HEK293 (cell line): ENCODE results near the gene SF3B4.

ENCODE experiments used
- CTCF ChIP-seq: fragments of 450-650 bp; formaldehyde crosslinking; IDR thresholded peaks from 2 replicates; pipeline ENCODE4 v1.5.1; 2016; ENCODE audit warnings: missing biosample characterization, missing genetic modification characterization
- GLIS1 ChIP-seq: fragments of 450-650 bp; formaldehyde crosslinking; IDR thresholded peaks from 2 replicates; pipeline ENCODE4 v1.5.1; 2016; ENCODE audit warnings: missing biosample characterization, missing genetic modification characterization
- HOXC10 ChIP-seq: sonication (generic); formaldehyde crosslinking; IDR thresholded peaks from 2 replicates; pipeline ENCODE4 v1.8.1; 2023; ENCODE audit warnings: mild to moderate bottlenecking, missing genetic modification reagents
- PRDM10 ChIP-seq: fragments of 450-650 bp; formaldehyde crosslinking; IDR thresholded peaks from 2 replicates; pipeline ENCODE4 v1.5.1; 2016; ENCODE audit warnings: missing biosample characterization, missing genetic modification characterization
- TRIM28 ChIP-seq: IDR thresholded peaks from 2 replicates; pipeline ENCODE4 v1.6.1; 2011; ENCODE audit warnings: low read length, control low read depth, borderline replicate concordance
- ZFP3 ChIP-seq: fragments of 450-650 bp; formaldehyde crosslinking; IDR thresholded peaks from 2 replicates; pipeline ENCODE4 v1.5.1; 2016; ENCODE audit warnings: low read depth, missing biosample characterization, missing genetic modification characterization
- ZFP41 ChIP-seq: fragments of 450-650 bp; formaldehyde crosslinking; IDR thresholded peaks from 2 replicates; pipeline ENCODE4 v1.5.1; 2016; ENCODE audit warnings: missing biosample characterization, missing genetic modification characterization, borderline replicate concordance
- ZNF157 ChIP-seq: fragments of 450-650 bp; formaldehyde crosslinking; IDR thresholded peaks from 2 replicates; pipeline ENCODE4 v1.5.1; 2016; ENCODE audit warnings: missing biosample characterization, missing genetic modification characterization
- ZNF184 ChIP-seq: fragments of 450-650 bp; IDR thresholded peaks from 2 replicates; pipeline ENCODE4 v1.5.1; 2018; ENCODE audit warnings: missing biosample characterization, mild to moderate bottlenecking, missing genetic modification characterization
- ZNF24 ChIP-seq: fragments of 450-650 bp; formaldehyde crosslinking; IDR thresholded peaks from 2 replicates; pipeline ENCODE4 v1.5.1; 2016; ENCODE audit warnings: missing biosample characterization, missing genetic modification characterization
- ZNF354C ChIP-seq: fragments of 450-650 bp; formaldehyde crosslinking; IDR thresholded peaks from 2 replicates; pipeline ENCODE4 v1.5.1; 2016; ENCODE audit warnings: missing biosample characterization, missing genetic modification characterization, low read depth, borderline replicate concordance
- ZNF398 ChIP-seq: fragments of 450-650 bp; formaldehyde crosslinking; IDR thresholded peaks from 2 replicates; pipeline ENCODE4 v1.5.1; 2017; ENCODE audit warnings: missing biosample characterization, missing genetic modification characterization
- ZNF629 ChIP-seq: fragments of 450-650 bp; formaldehyde crosslinking; IDR thresholded peaks from 2 replicates; pipeline ENCODE4 v1.5.1; 2017; ENCODE audit warnings: missing biosample characterization, missing genetic modification characterization
- ZNF645 ChIP-seq: fragments of 450-650 bp; formaldehyde crosslinking; IDR thresholded peaks from 2 replicates; pipeline ENCODE4; 2016; ENCODE audit warnings: missing biosample characterization, missing genetic modification characterization

- TF ChIP-seq CTCF = no peak
- no peak for TF ChIP-seq ZNF629 (tag by site-specific recombination)
- TF ChIP-seq ZNF157 (tag by site-specific recombination) = no peak
- no peak for TF ChIP-seq ZNF354C (tag by site-specific recombination)
- no peak for TF ChIP-seq ZNF24 (tag by site-specific recombination)
- no peak; the same call in 1 of the 2 replicates for TF ChIP-seq TRIM28
- TF ChIP-seq PRDM10 (tag by site-specific recombination) = no peak
- no peak for TF ChIP-seq ZNF645
- TF ChIP-seq ZFP41 (tag by site-specific recombination) = no peak
- TF ChIP-seq ZNF184 (tag by site-specific recombination) = no peak
- TF ChIP-seq ZNF398 (tag by site-specific recombination) = no peak
- no peak for TF ChIP-seq ZFP3
- TF ChIP-seq GLIS1 = no peak
- TF ChIP-seq HOXC10 (CRISPR knock-in tag) = no peak
These were observed 42.9 kb downstream of the SF3B4 start for GRCh38 chr1:149884433-149885338.
